K562 (cell line): Measurements from ENCODE around the gene LDLR. TPM values are rescaled to one million over a fixed set of nuclear protein-coding genes. Genes with fewer than 3 reads are reported as not detected.

Experiments
- CREB5 ChIP-seq: fragments of 250-450 bp; sonication (Bioruptor Pico); IDR thresholded peaks from 2 replicates; pipeline ENCODE4 v1.5.0; 2020; ENCODE audit warnings: mild to moderate bottlenecking
- DDX20 ChIP-seq: fragments of 450-650 bp; IDR thresholded peaks from 2 replicates; pipeline ENCODE4 v1.6.1; 2016; ENCODE audit warnings: missing genetic modification characterization, low read depth, mild to moderate bottlenecking, missing compliant biosample characterization, moderate library complexity
- EP400 ChIP-seq: fragments of 450-650 bp; IDR thresholded peaks from 2 replicates; pipeline ENCODE4 v1.6.1; 2017; ENCODE audit warnings: antibody characterized with exemption, mild to moderate bottlenecking, moderate library complexity
- GABPB1 ChIP-seq: sonication (generic); formaldehyde crosslinking; IDR thresholded peaks from 2 replicates; pipeline ENCODE4 v1.8.0; 2022; ENCODE audit warnings: mild to moderate bottlenecking, missing genetic modification reagents
- HLTF ChIP-seq: fragments of 450-650 bp; IDR thresholded peaks from 2 replicates; pipeline ENCODE4 v1.6.1; 2016
- ID3 ChIP-seq, 2 experiments: fragments of 250-450 bp in 1 of 2; fragments of 450-650 bp in 1 of 2; sonication (Bioruptor Pico) in 1 of 2; IDR thresholded peaks; 2 replicates each; pipeline versions ENCODE4 v1.6.1 to v1.8.0; 2016 to 2021; ENCODE audit warnings: mild to moderate bottlenecking in 2 of 2, moderate library complexity in 2 of 2, missing compliant biosample characterization in 1 of 2, missing genetic modification characterization in 1 of 2
- MLX ChIP-seq, 2 experiments: fragments of 450-650 bp in 1 of 2; sonication (generic) in 1 of 2; formaldehyde crosslinking; conservative IDR thresholded peaks; 2 replicates each; pipeline versions ENCODE4 v1.4.0 to v1.8.1; 2020 to 2022; ENCODE audit warnings: mild to moderate bottlenecking in 1 of 2, missing genetic modification reagents in 1 of 2
- NKRF ChIP-seq: fragments of 450-650 bp; IDR thresholded peaks from 2 replicates; pipeline ENCODE4 v1.6.1; 2016; ENCODE audit warnings: borderline replicate concordance
- NRF1 ChIP-seq, 2 experiments: fragments of 450-650 bp; IDR thresholded peaks in 1 of 2; conservative IDR thresholded peaks in 1 of 2; 2 replicates each; pipeline ENCODE4 v1.6.1; 2014; ENCODE audit warnings: mild to moderate bottlenecking in 2 of 2
- PHF8 ChIP-seq: fragments of 200-600 bp; sonication (generic); IDR thresholded peaks from 2 replicates; pipeline ENCODE4 v1.6.1; 2012; ENCODE audit warnings: mixed run types, mild to moderate bottlenecking, inconsistent platforms, low read length, moderate library complexity, borderline replicate concordance
- SMAD3 ChIP-seq: fragments of 450-650 bp; formaldehyde crosslinking; conservative IDR thresholded peaks from 2 replicates; pipeline ENCODE4 v1.4.0; 2020; ENCODE audit warnings: mild to moderate bottlenecking
- SP2 ChIP-seq: IDR thresholded peaks from 2 replicates; pipeline ENCODE4 v1.6.1; 2011; ENCODE audit warnings: mild to moderate bottlenecking, low read depth, low read length, moderate library complexity; ENCODE audit not compliant: poor library complexity, severe bottlenecking; ENCODE audit errors: extremely low read depth
- ZFX ChIP-seq: sonication (generic); formaldehyde crosslinking; IDR thresholded peaks from 2 replicates; pipeline ENCODE4 v1.8.0; 2022; ENCODE audit warnings: mild to moderate bottlenecking, missing genetic modification reagents, moderate library complexity
- ZNF143 ChIP-seq: sonication (generic); formaldehyde crosslinking; IDR thresholded peaks from 2 replicates; pipeline ENCODE4 v1.9.0; 2022; ENCODE audit warnings: mild to moderate bottlenecking, missing genetic modification reagents
- ZNF212 ChIP-seq: fragments of 450-650 bp; formaldehyde crosslinking; IDR thresholded peaks from 2 replicates; pipeline ENCODE4 v1.4.0; 2020; ENCODE audit warnings: mild to moderate bottlenecking
- ZNF316 ChIP-seq: fragments of 450-650 bp; IDR thresholded peaks from 2 replicates; pipeline ENCODE4 v1.6.1; 2016
- ZNF347 ChIP-seq: fragments of 450-650 bp; formaldehyde crosslinking; IDR thresholded peaks from 2 replicates; pipeline ENCODE4 v1.4.0; 2020; ENCODE audit warnings: low read depth, mild to moderate bottlenecking, moderate library complexity
- ZNF695 ChIP-seq: fragments of 450-650 bp; formaldehyde crosslinking; IDR thresholded peaks from 2 replicates; pipeline ENCODE4 v1.4.0; 2020; ENCODE audit warnings: mild to moderate bottlenecking, moderate library complexity
- polyA plus RNA-seq, 8 experiments: library from polyadenylated mRNA; depleted of rRNA in 4 of 8; stranded (reverse) in 5 of 8; unstranded in 3 of 8; fragments of >200 nt; fragmentation: Nextera tagmentation in 2 of 8; fragmentation: Illumina TruSeq in 1 of 8; extraction: Ambion mirVana in 2 of 8; extraction: Trizol in 1 of 8; gene quantifications; 2 replicates each; pipeline versions ENCODE4 v1.2.1 to v1.2.3, GENCODE V29; 2011 to 2014; ENCODE audit warnings: inconsistent platforms in 1 of 8, missing spikeins in 1 of 8
- total RNA-seq, 7 experiments: library from RNA; depleted of rRNA in 6 of 7; stranded (reverse); fragments of >200 nt in 6 of 7; fragmentation: Illumina TruSeq in 2 of 7; extraction: Trizol in 2 of 7; gene quantifications; 2 replicates each; pipeline versions ENCODE4 v1.2.1 to v1.2.3, GENCODE V29; 2011 to 2021; ENCODE audit warnings: low replicate concordance in 1 of 7
- TF ChIP-seq, protein P1 (sequence below): fragments of 450-650 bp; formaldehyde crosslinking; IDR thresholded peaks from 2 replicates; pipeline ENCODE4 v1.4.0; 2020; ENCODE audit warnings: mild to moderate bottlenecking, moderate library complexity

LDLR gene
- total and polyA plus RNA-seq, 9 of the 15 experiments (the other 6 are each of a cell fraction or from before 2014, with no cell fraction given) = 19.9 to 114 (median 56.3) TPM

DNA sequence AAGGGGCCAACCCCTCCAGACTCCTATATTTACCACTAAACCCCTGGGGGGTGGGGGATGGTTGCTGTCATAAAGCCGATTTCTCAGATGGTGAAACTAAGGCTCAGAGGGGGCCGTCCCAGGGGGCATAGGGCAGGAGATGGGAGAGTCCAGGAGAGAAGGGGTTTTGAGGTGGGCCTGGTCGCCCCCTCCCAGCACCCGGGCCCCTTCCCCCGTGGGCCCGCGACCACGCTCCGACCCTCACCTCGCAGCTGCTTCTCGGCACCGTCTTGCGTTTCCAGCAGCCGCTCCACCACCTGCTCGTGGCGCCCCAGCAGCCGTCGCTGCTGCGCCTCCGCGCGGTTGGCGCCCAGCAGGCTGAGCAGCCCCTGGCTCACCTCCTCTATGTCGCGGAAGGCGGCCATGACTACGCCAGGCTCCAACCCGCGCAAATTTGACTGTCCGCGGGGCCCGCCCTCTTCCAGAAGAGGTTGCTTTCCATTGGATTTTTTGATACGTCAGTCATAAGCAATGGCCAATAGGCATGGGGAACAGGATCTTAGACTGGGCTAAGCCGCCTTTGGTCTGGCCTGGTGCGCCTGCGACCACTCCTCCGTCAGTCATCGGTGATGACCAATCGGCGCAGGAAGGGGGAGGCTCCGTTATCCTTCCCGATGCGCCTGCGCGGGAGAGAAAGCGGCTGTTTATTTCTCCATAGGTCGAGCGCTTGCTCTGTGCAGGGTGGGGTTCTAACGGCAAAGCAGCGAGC lies 66.3 kb downstream of the LDLR start, which contains the start of gene SPC24 (continued):
- TF ChIP-seq ZNF347 (CRISPR knock-in tag) (no peak), PHF8 (peak; percentile 99), SP2 (peak; percentile 75), GABPB1 (CRISPR knock-in tag) (peak; percentile 83; the same call in 1 of the 2 replicates), CREB5 (no peak), ZFX (peak; percentile 77), EP400 (peak; percentile 94), SMAD3 (CRISPR knock-in tag) (0 out of 2 replicates have a peak, but pooled peaks have one; percentile 37), HLTF (no peak), ID3 (CRISPR knock-in tag; IDR thresholded peaks at IDR 0.05) (no peak), ID3 (tag; IDR thresholded peaks at IDR 0.05) (peak; percentile 41), MLX (CRISPR knock-in tag; conservative IDR thresholded peaks at IDR 0.05) (no peak), ZNF316 (peak; percentile 37; the same call in 1 of the 2 replicates), ZNF143 (CRISPR knock-in tag) (no peak), ZNF212 (CRISPR knock-in tag) (0 out of 2 replicates have a peak, but pooled peaks have one; percentile 37), DDX20 (tag) (no peak), NRF1 (conservative IDR thresholded peaks at IDR 0.05 in 1 of 2, IDR thresholded peaks at IDR 0.05 in 1 of 2) (peak; percentile 100), ZNF695 (0 out of 2 replicates have a peak, but pooled peaks have one; percentile 30), NKRF (peak; percentile 83; the same call in 1 of the 2 replicates)
- TF ChIP-seq, protein P1, sequence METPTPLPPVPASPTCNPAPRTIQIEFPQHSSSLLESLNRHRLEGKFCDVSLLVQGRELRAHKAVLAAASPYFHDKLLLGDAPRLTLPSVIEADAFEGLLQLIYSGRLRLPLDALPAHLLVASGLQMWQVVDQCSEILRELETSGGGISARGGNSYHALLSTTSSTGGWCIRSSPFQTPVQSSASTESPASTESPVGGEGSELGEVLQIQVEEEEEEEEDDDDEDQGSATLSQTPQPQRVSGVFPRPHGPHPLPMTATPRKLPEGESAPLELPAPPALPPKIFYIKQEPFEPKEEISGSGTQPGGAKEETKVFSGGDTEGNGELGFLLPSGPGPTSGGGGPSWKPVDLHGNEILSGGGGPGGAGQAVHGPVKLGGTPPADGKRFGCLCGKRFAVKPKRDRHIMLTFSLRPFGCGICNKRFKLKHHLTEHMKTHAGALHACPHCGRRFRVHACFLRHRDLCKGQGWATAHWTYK (CRISPR knock-in tag) = peak; percentile 60
